ENCODE data around the gene AGAP1.

AGAP1 gene

GRCh38 chr2:235534678-235535422, 41.0 kb downstream of the AGAP1 start:
- no peak for DNase-seq

- no peak for DNase-seq
Measured at GRCh38 chr2:235535423-235536130, 41.7 kb downstream of the AGAP1 start.

- DNase-seq: no peak
Measured at GRCh38 chr2:235536711-235537110, 42.9 kb downstream of the AGAP1 start.

- no peak for DNase-seq
Measured at GRCh38 chr2:235537186-235537585, 43.3 kb downstream of the AGAP1 start.

- no peak for DNase-seq
Measured at GRCh38 chr2:235537587-235537986, 43.7 kb downstream of the AGAP1 start.

- DNase-seq: no peak
Measured at GRCh38 chr2:235538144-235538639, 44.3 kb downstream of the AGAP1 start.

- DNase-seq: no peak
Measured at GRCh38 chr2:235538981-235539380, 45.1 kb downstream of the AGAP1 start.

GRCh38 chr2:235539773-235540172, 45.9 kb downstream of the AGAP1 start:
- DNase-seq: no peak

- DNase-seq: no peak
Measured at GRCh38 chr2:235541016-235541415, 47.2 kb downstream of the AGAP1 start.

GRCh38 chr2:235541838-235542549, 48.2 kb downstream of the AGAP1 start:
- DNase-seq: no peak

GRCh38 chr2:235542733-235543127, 48.9 kb downstream of the AGAP1 start:
- no peak for DNase-seq

GRCh38 chr2:235543128-235543750, 49.4 kb downstream of the AGAP1 start:
- no peak for DNase-seq

GRCh38 chr2:235543851-235544688, 50.2 kb downstream of the AGAP1 start:
- DNase-seq: no peak

- no peak for DNase-seq
Measured at GRCh38 chr2:235544689-235544969, 50.8 kb downstream of the AGAP1 start.

- DNase-seq: no peak
Measured at GRCh38 chr2:235545339-235546150, 51.7 kb downstream of the AGAP1 start.

- DNase-seq: no peak
Measured at GRCh38 chr2:235546151-235546435, 52.2 kb downstream of the AGAP1 start.

GRCh38 chr2:235546436-235546835, 52.6 kb downstream of the AGAP1 start:
- DNase-seq: no peak

- DNase-seq: no peak
Measured at GRCh38 chr2:235549735-235550377, 56.0 kb downstream of the AGAP1 start.

GRCh38 chr2:235550378-235550760, 56.5 kb downstream of the AGAP1 start:
- DNase-seq: no peak

- no peak for DNase-seq
Measured at GRCh38 chr2:235550946-235551345, 57.1 kb downstream of the AGAP1 start.

GRCh38 chr2:235551965-235552364, 58.1 kb downstream of the AGAP1 start:
- peak in 1 of 2 experiments; percentile 49 for DNase-seq
